Right kidney (tissue), 1 donor: ENCODE results near the gene FSIP1.

ENCODE experiments used
- DNase-seq: peaks from one replicate; pipeline ENCODE4 v3.0.0-alpha.2; 2016

FSIP1 gene

GRCh38 chr15:39593071-39593655, 189.5 kb downstream of the FSIP1 start:
- no peak for DNase-seq

- DNase-seq, result no peak
Measured at GRCh38 chr15:39592500-39592899, 190.1 kb downstream of the FSIP1 start.

GRCh38 chr15:39591896-39592315, 190.7 kb downstream of the FSIP1 start:
- no peak for DNase-seq

GRCh38 chr15:39591141-39591895, 191.3 kb downstream of the FSIP1 start:
- no peak for DNase-seq

- no peak for DNase-seq
Measured at GRCh38 chr15:39589815-39590644, 192.6 kb downstream of the FSIP1 start.

GRCh38 chr15:39589193-39589814, 193.3 kb downstream of the FSIP1 start:
- DNase-seq, result no peak

- no peak for DNase-seq
Measured at GRCh38 chr15:39588531-39589192, 194.0 kb downstream of the FSIP1 start.

GRCh38 chr15:39587731-39588530, 194.7 kb downstream of the FSIP1 start:
- DNase-seq, result no peak

- DNase-seq, result no peak
Measured at GRCh38 chr15:39587096-39587721, 195.4 kb downstream of the FSIP1 start.

- no peak for DNase-seq
Measured at GRCh38 chr15:39586387-39587095, 196.1 kb downstream of the FSIP1 start.

- DNase-seq, result no peak
Measured at GRCh38 chr15:39585871-39586301, 196.8 kb downstream of the FSIP1 start.

GRCh38 chr15:39585389-39585841, 197.2 kb downstream of the FSIP1 start:
- no peak for DNase-seq

- DNase-seq, result no peak
Measured at GRCh38 chr15:39584662-39585388, 197.8 kb downstream of the FSIP1 start.

GRCh38 chr15:39584266-39584659, 198.4 kb downstream of the FSIP1 start:
- DNase-seq, result no peak

GRCh38 chr15:39583596-39584265, 198.9 kb downstream of the FSIP1 start:
- DNase-seq, result no peak

- no peak for DNase-seq
Measured at GRCh38 chr15:39582977-39583595, 199.6 kb downstream of the FSIP1 start.

GRCh38 chr15:39582286-39582976, 200.2 kb downstream of the FSIP1 start:
- DNase-seq, result no peak
